Gastroesophageal sphincter (tissue), 3 donors: Measurements from ENCODE around the gene SPANXN4.

ENCODE experiments used
- CTCF ChIP-seq, 4 experiments: fragments of 200-600 bp in 2 of 4; fragments of 450-650 bp in 2 of 4; sonication (generic) in 1 of 4; IDR thresholded peaks; one replicate each; pipeline ENCODE4 v1.5.1; 2017 to 2019; ENCODE audit warnings: antibody characterized with exemption in 4 of 4, mild to moderate bottlenecking in 2 of 4, moderate library complexity in 2 of 4
- POLR2A ChIP-seq, 2 donors: fragments of 450-650 bp; IDR thresholded peaks; one replicate each; pipeline ENCODE4 v1.6.1; 2017; ENCODE audit warnings: antibody characterized with exemption in 2 of 2, mild to moderate bottlenecking in 2 of 2, moderate library complexity in 1 of 2

GRCh38 chrX:143058120-143058519, 32.4 kb downstream of the SPANXN4 start:
- TF ChIP-seq POLR2A (IDR thresholded peaks at IDR 0.05) (no peak), CTCF (IDR thresholded peaks at IDR 0.05) (no peak)
